Sciatic nerve (tissue), 2 donors: ENCODE results near the gene ATAD1. TPM values are rescaled to one million over a fixed set of nuclear protein-coding genes. Genes with fewer than 3 reads are reported as not detected.

ENCODE experiments used
- ATAC-seq: fragments of 200-7000 bp; cut with Tn5 transposase; one replicate; pipeline ENCODE4 v1.9.1; 2020; ENCODE audit warnings: mild to moderate bottlenecking, moderate library complexity
- DNase-seq: peaks from one replicate; pipeline ENCODE4 v3.0.0-alpha.2; 2020; ENCODE audit warnings: low spot score
- intact Hi-C: fragments of 100-400 bp; cut with DNase I; formaldehyde crosslinking; loops from one replicate; pipeline ENCODE4 v1.14.2; 2022
- total RNA-seq: library from RNA; stranded (reverse); fragmentation: NEBNext Ultra II Directional; extraction: Animal tissue kit (Norgen Biotek cat#: 25700); gene quantifications from one replicate; pipeline ENCODE4 v1.2.1, GENCODE V29; 2021
- donor health status: DM: no; HTN: no; CAD: no.
- donor health status: DM: no; HTN: no; CAD: no.

The ATAD1 gene
- total RNA-seq, 1 donor from 2014 or later, result 59.5 TPM

- DNase-seq (no peak), ATAC-seq (peak; percentile 52)
- intact Hi-C loops, result no loop called here
Measured at GRCh38 chr10:87702260-87702972, 115.6 kb downstream of the ATAD1 start.

Other genes with a start within 250 kb of the ATAD1 start
- gene PAPSS2, start 158.3 kb downstream of the ATAD1 start, total RNA-seq, result 32.3 TPM
- gene KLLN, start 45.3 kb upstream of the ATAD1 start, total RNA-seq, result 0.98 TPM
- 139 TPM for gene PTEN, start 45.4 kb upstream of the ATAD1 start, total RNA-seq